KOPT-K1 (cell line): ENCODE results near the gene NMNAT2.
"Not testable (repeated sequence)": the region's sequence is repeated elsewhere in the genome, so short reads cannot be mapped to it uniquely, and the experiment has no call there.

Experiments
- H3K27ac ChIP-seq: fragments of 200-600 bp; sonication (generic); 2 replicates; pipeline ENCODE4 v1.5.1; 2016; ENCODE audit warnings: antibody characterized with exemption, mild to moderate bottlenecking, low read depth, low read length; ENCODE audit not compliant: poor library complexity, severe bottlenecking
- H3K36me3 ChIP-seq: fragments of 200-600 bp; sonication (generic); 2 replicates; pipeline ENCODE4 v1.5.1; 2017; ENCODE audit warnings: antibody characterized with exemption, mild to moderate bottlenecking, low read length, moderate library complexity; ENCODE audit not compliant: insufficient read depth
- H3K9me3 ChIP-seq: fragments of 200-600 bp; sonication (generic); 2 replicates; pipeline ENCODE4 v1.5.1; 2017; ENCODE audit warnings: antibody characterized with exemption, low read length, mild to moderate bottlenecking; ENCODE audit not compliant: insufficient read depth, poor library complexity, severe bottlenecking

NMNAT2 gene

DNA sequence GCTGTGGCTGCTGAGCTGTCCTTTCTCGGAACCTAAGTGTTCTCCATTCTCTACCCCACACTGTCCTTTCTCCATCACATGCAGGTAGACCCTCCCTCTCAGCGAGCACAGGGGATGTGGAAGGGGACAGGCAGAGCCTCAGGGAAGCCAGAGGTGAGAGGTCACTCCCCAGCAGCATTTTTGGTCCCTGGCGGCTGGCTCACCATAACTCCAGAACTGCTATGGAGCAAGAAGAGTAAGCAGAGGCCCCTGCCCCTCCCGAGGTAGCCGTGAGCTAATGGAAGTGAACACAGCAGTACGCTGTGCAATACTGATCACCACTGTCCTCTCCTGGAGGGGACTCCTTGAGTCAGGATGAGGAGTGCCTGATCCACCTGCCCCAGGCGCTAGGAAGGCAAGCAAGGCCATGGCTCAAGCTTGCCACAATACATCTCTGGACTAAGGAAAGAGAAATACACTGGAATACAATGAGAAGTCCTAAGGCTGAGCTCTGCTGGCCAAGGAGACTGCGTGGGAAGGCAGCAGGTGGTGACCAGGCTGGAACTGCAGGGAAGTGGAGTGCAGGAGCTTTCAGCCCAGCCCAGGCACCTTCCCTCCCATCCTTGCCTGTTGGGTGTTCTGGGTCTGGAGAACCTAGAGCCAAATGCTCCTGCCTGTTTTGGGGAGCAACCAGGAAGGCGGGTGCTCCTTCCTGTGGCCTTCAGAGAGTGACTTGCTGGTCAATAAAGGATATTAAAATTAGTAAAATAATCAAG is 135.9 kb downstream of the NMNAT2 start:
- H3K36me3 ChIP-seq, result no peaks in the 10 kb centered on the region
- H3K27ac ChIP-seq, result no peak overlapping the region
- no peaks in the 10 kb centered on the region for H3K9me3 ChIP-seq

DNA sequence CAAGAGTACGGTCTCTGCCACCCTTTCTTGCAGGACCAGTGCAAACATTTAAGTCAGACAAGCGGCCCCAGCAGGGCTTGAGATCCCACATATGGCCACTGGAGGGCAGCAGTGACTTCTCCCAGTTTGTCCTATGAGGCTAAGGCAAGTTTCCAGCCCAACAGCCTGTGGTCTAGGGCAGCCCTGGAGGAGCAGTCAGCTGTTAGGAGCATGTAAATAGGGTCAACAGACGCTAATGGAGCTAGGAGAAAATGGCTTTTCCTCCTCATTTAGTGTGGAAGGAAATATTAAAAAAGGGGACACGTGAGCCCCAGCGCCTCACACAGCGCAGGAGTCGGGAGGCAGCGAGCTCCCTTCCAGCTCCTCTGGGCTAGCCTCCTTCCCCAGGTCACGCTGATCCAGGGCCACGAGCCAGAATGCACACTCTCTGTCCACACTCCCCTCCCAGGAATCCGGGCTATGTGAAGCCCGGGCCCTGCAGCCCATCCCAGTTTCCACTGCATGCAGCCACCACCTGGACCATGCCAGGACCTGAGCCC is 136.6 kb downstream of the NMNAT2 start:
- Histone ChIP-seq H3K9me3 (no peaks in the 10 kb centered on the region), H3K27ac (no peak overlapping the region), H3K36me3 (no peaks in the 10 kb centered on the region)

- H3K27ac ChIP-seq, result no peak overlapping the region
- no peaks in the 10 kb centered on the region for H3K36me3 ChIP-seq
- H3K9me3 ChIP-seq, result no peaks in the 10 kb centered on the region
These were observed 137.1 kb downstream of the NMNAT2 start for GRCh38 chr1:183281039-183281438.

DNA sequence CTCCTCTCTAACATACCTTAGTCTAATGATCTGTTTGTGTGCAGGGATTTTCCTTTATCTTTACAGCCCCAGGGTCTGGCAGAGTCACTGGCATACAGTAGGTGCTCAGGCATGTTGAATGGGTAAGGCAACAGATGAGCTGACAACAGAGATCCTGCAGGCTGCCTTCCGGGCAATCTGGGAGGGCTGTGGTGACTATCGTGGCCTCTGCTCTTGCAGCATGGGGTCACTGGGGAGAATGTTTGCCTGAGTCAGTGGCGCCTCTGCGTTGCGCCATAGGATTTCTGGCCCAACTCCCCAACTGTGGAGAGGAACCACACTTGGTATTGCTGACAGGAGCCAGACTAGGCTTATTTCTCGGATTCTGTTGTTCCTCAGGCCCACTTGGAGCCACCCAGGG is 138.3 kb downstream of the NMNAT2 start:
- no peaks in the 10 kb centered on the region for H3K9me3 ChIP-seq
- no peak overlapping the region for H3K27ac ChIP-seq
- no peaks in the 10 kb centered on the region for H3K36me3 ChIP-seq

GRCh38 chr1:183278739-183279591 is 139.2 kb downstream of the NMNAT2 start:
- Histone ChIP-seq H3K36me3 (no peaks in the 10 kb centered on the region), H3K27ac (no peak overlapping the region), H3K9me3 (no peaks in the 10 kb centered on the region)

- no peaks in the 10 kb centered on the region for H3K36me3 ChIP-seq
- no peak overlapping the region for H3K27ac ChIP-seq
- no peaks in the 10 kb centered on the region for H3K9me3 ChIP-seq
These were observed 140.1 kb downstream of the NMNAT2 start for GRCh38 chr1:183277821-183278738.

DNA sequence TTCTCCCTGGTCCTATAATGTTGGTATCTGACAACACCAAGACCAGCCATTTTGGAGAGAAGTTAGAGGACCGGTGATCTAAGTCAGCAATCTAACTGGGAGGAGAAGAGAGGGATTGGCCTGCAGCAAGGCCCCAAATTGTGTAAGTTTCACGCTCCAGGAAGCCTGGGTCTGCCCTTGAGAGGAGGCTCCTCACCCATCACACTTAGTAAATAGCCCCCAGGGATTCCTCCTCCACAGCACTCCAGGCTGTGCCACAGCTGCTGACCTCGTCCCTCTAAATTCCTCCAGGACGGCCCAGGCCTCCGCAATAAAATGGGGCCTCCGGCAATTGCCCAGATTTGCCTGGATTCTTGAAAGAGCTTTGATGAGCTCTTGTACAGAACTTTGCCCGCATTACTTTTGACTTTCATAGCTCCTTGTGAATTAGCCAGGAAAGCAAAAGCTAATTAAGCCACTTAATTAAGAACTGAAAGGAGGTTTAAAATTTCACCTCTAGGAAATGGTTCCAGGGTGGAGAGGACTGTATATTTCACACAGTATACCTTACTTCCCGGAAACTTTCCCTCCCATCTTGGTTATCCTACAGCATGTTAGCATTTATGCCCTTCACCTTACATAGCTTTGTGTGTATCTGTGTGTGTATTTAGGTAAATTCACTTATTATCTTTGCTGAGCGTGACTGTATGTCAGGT is 141.6 kb downstream of the NMNAT2 start:
- Histone ChIP-seq H3K36me3 (no peaks in the 10 kb centered on the region), H3K27ac (no peak overlapping the region), H3K9me3 (no peaks in the 10 kb centered on the region)

- Histone ChIP-seq H3K27ac (no peak overlapping the region), H3K36me3 (no peaks in the 10 kb centered on the region), H3K9me3 (no peaks in the 10 kb centered on the region)
These were observed 142.9 kb downstream of the NMNAT2 start for GRCh38 chr1:183275322-183275721.

- no peak overlapping the region for H3K27ac ChIP-seq
- no peaks in the 10 kb centered on the region for H3K36me3 ChIP-seq
- H3K9me3 ChIP-seq, result no peaks in the 10 kb centered on the region
These were observed 143.3 kb downstream of the NMNAT2 start for GRCh38 chr1:183274836-183275235.

DNA sequence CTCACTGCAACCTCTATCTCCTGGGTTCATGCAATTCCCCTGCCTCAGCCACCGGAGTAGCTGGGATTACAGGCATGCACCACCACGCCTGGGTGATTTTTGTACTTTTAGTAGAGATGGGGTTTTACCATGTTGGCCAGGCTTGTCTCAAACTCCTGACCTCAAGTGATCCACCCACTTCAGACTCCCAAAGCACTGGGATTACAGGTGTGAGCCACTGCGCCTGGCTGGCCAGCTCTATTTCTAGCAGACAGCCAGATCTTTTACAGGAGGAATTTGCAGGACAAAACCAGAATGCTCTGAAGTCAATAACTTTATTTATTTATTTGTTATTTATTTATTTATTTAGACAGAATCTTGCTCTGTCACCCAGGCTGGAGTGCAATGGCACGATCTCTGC is 144.2 kb downstream of the NMNAT2 start:
- H3K36me3 ChIP-seq, H3K27ac ChIP-seq, H3K9me3 ChIP-seq: not testable (repeated sequence)

GRCh38 chr1:183273300-183273699 is 144.9 kb downstream of the NMNAT2 start:
- no peak overlapping the region for H3K27ac ChIP-seq
- no peaks in the 10 kb centered on the region for H3K36me3 ChIP-seq
- H3K9me3 ChIP-seq, result no peaks in the 10 kb centered on the region

DNA sequence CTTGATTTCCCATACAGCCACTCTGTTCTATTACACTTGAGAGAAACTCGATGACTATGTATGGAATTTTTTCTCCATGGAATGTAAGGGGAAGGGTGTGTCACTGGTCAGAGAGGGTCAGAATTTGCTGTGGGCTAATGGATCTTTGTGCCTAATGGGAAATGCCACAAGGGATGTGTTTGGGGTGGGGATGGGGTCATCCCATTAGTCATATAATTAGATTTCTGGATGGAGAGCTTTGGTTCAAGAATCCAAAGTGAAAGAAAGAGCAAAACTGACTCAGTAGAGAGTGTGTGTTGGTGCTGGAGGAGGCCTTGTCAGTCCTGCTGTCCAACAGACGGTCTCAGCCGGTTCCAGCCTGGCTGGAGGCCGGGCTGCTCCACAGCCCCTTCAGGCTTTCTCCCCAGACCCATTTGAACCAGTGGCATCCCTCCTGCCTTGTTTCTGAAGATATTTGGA is 145.8 kb downstream of the NMNAT2 start:
- Histone ChIP-seq H3K36me3 (no peaks in the 10 kb centered on the region), H3K9me3 (no peaks in the 10 kb centered on the region), H3K27ac (no peak overlapping the region)

GRCh38 chr1:183270541-183271141 is 147.5 kb downstream of the NMNAT2 start:
- Histone ChIP-seq H3K9me3 (no peaks in the 10 kb centered on the region), H3K27ac (no peak overlapping the region), H3K36me3 (no peaks in the 10 kb centered on the region)
